ENCODE results near the gene SIGLEC11.

Gene SIGLEC11

DNA sequence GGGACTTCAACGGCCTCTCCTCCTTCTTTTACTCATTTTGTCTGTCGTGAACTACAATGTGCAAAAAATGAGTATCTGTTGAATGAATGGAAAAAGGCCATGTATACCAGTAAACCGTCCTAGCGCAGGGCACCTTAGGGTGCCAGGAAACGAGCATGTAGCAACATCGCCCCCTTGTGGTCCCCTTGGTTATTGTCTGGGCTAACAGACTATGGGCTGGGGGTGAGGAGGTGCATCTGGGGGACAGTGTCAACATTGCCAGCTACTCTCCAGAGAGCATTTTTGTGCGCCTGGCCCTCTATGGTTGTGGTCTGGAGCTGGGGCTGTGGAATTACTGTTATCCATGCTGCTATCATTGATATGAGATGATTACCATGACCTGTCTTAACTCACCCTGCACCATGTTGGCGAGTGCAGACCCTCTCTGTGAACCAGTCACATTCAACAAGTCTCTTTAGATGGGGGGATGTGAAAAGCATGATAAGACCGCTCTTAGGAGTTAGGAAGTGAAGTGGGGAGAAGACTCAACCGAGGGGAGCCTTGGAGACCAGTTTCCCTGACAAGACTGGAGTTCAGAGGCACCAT is 22.8 kb upstream of the SIGLEC11 start:
- Histone ChIP-seq H3K9me3 (ENCODE audit: insufficient read depth, low read length, severe bottlenecking) (no peaks in the 10 kb centered on the region), H3K4me2 (ENCODE audit: insufficient read depth, low read length) (no peak overlapping the region), H4K20me1 (ENCODE audit: insufficient read depth, low read length) (peaks cover 50% of the 10 kb centered on the region), H2AFZ (ENCODE audit: low read depth, low read length) (no peak overlapping the region), H3K9ac (ENCODE audit: low read depth, low read length) (no peak overlapping the region), H3K4me3 (ENCODE audit: low read depth in 1 of 2, low read length in 2 of 2) (no peak overlapping the region), H3K27me3 (ENCODE audit: insufficient read depth, low read length, poor library complexity) (no peaks in the 10 kb centered on the region), H3K36me3 (ENCODE audit: insufficient read depth, low read length) (peaks cover 49% of the 10 kb centered on the region), H3K4me1 (ENCODE audit: insufficient read depth, low read length) (no peaks in the 10 kb centered on the region), H3K79me2 (ENCODE audit: insufficient read depth, low read length) (no peaks in the 10 kb centered on the region), H3K27ac (ENCODE audit: low read length) (no peak overlapping the region)
- DNase-seq (peak; percentile 72), ATAC-seq (ENCODE audit: insufficient read depth, low read depth) (peak; percentile 67)
- TF ChIP-seq CTCF (IDR thresholded peaks at IDR 0.05; ENCODE audit: borderline replicate concordance, extremely low read depth, low read length, poor library complexity, severe bottlenecking) = peak; percentile 95
- no peak for TF ChIP-seq EZH2 (IDR thresholded peaks at IDR 0.05; ENCODE audit: borderline replicate concordance, low read depth, low read length, severe bottlenecking)

- no peak overlapping the region for H3K4me2 ChIP-seq (ENCODE audit: insufficient read depth, low read length)
- H4K20me1 ChIP-seq (ENCODE audit: insufficient read depth, low read length) = peaks cover 37% of the 10 kb centered on the region
- H3K27me3 ChIP-seq (ENCODE audit: insufficient read depth, low read length, poor library complexity) = no peaks in the 10 kb centered on the region
- TF ChIP-seq EZH2 (IDR thresholded peaks at IDR 0.05; ENCODE audit: borderline replicate concordance, low read depth, low read length, severe bottlenecking) (no peak), CTCF (IDR thresholded peaks at IDR 0.05; ENCODE audit: borderline replicate concordance, extremely low read depth, low read length, poor library complexity, severe bottlenecking) (no peak)
- DNase-seq = no peak
- no peak overlapping the region for H3K27ac ChIP-seq (ENCODE audit: low read length)
- H3K79me2 ChIP-seq (ENCODE audit: insufficient read depth, low read length) = no peaks in the 10 kb centered on the region
- no peak overlapping the region for H3K4me3 ChIP-seq (ENCODE audit: low read depth in 1 of 2, low read length in 2 of 2)
- no peaks in the 10 kb centered on the region for H3K9me3 ChIP-seq (ENCODE audit: insufficient read depth, low read length, severe bottlenecking)
- no peak overlapping the region for H2AFZ ChIP-seq (ENCODE audit: low read depth, low read length)
- peaks cover 50% of the 10 kb centered on the region for H3K36me3 ChIP-seq (ENCODE audit: insufficient read depth, low read length)
- H3K9ac ChIP-seq (ENCODE audit: low read depth, low read length) = no peak overlapping the region
- no peaks in the 10 kb centered on the region for H3K4me1 ChIP-seq (ENCODE audit: insufficient read depth, low read length)
- ATAC-seq (ENCODE audit: insufficient read depth, low read depth) = no peak
Observed at GRCh38 chr19:49981603-49982593, 20.9 kb upstream of the SIGLEC11 start.

- no peaks in the 10 kb centered on the region for H3K79me2 ChIP-seq (ENCODE audit: insufficient read depth, low read length)
- H3K4me3 ChIP-seq (ENCODE audit: low read depth in 1 of 2, low read length in 2 of 2) = no peak overlapping the region
- H3K27me3 ChIP-seq (ENCODE audit: insufficient read depth, low read length, poor library complexity) = no peaks in the 10 kb centered on the region
- no peak for DNase-seq
- H3K4me2 ChIP-seq (ENCODE audit: insufficient read depth, low read length) = no peak overlapping the region
- H3K27ac ChIP-seq (ENCODE audit: low read length) = no peak overlapping the region
- no peaks in the 10 kb centered on the region for H3K9me3 ChIP-seq (ENCODE audit: insufficient read depth, low read length, severe bottlenecking)
- ATAC-seq (ENCODE audit: insufficient read depth, low read depth) = no peak
- TF ChIP-seq EZH2 (IDR thresholded peaks at IDR 0.05; ENCODE audit: borderline replicate concordance, low read depth, low read length, severe bottlenecking) = no peak
- peaks cover 17% of the 10 kb centered on the region for H4K20me1 ChIP-seq (ENCODE audit: insufficient read depth, low read length)
- H3K9ac ChIP-seq (ENCODE audit: low read depth, low read length) = no peak overlapping the region
- peaks cover 26% of the 10 kb centered on the region for H3K36me3 ChIP-seq (ENCODE audit: insufficient read depth, low read length)
- H2AFZ ChIP-seq (ENCODE audit: low read depth, low read length) = no peak overlapping the region
- H3K4me1 ChIP-seq (ENCODE audit: insufficient read depth, low read length) = no peaks in the 10 kb centered on the region
Observed at GRCh38 chr19:49978324-49978723, 17.4 kb upstream of the SIGLEC11 start.

- peaks cover 26% of the 10 kb centered on the region for H3K36me3 ChIP-seq (ENCODE audit: insufficient read depth, low read length)
Observed at GRCh38 chr19:49977881-49978280, 16.9 kb upstream of the SIGLEC11 start.

More at GRCh38 chr19:49977881-49978280, 16.9 kb upstream of the SIGLEC11 start:
- Histone ChIP-seq H3K27me3 (ENCODE audit: insufficient read depth, low read length, poor library complexity) (no peaks in the 10 kb centered on the region), H2AFZ (ENCODE audit: low read depth, low read length) (no peak overlapping the region), H4K20me1 (ENCODE audit: insufficient read depth, low read length) (peaks cover 18% of the 10 kb centered on the region), H3K9ac (ENCODE audit: low read depth, low read length) (no peak overlapping the region), H3K79me2 (ENCODE audit: insufficient read depth, low read length) (no peaks in the 10 kb centered on the region), H3K4me2 (ENCODE audit: insufficient read depth, low read length) (no peak overlapping the region), H3K9me3 (ENCODE audit: insufficient read depth, low read length, severe bottlenecking) (no peaks in the 10 kb centered on the region), H3K4me3 (ENCODE audit: low read depth in 1 of 2, low read length in 2 of 2) (no peak overlapping the region), H3K27ac (ENCODE audit: low read length) (no peak overlapping the region), H3K4me1 (ENCODE audit: insufficient read depth, low read length) (no peaks in the 10 kb centered on the region)
- TF ChIP-seq CTCF (IDR thresholded peaks at IDR 0.05; ENCODE audit: borderline replicate concordance, extremely low read depth, low read length, poor library complexity, severe bottlenecking) (no peak), EZH2 (IDR thresholded peaks at IDR 0.05; ENCODE audit: borderline replicate concordance, low read depth, low read length, severe bottlenecking) (no peak)
- no peak for DNase-seq
- ATAC-seq (ENCODE audit: insufficient read depth, low read depth) = no peak

Measured in DND-41 (cell line).